Subcutaneous adipose tissue (tissue), 4 donors: ENCODE measurements around the gene RASD1. TPM values are rescaled to one million over a fixed set of nuclear protein-coding genes. Genes with fewer than 3 reads are reported as not detected.

Source experiments
- CTCF ChIP-seq: fragments of 450-650 bp; IDR thresholded peaks from one replicate; pipeline ENCODE4 v1.5.1; 2016; ENCODE audit warnings: low read depth, mild to moderate bottlenecking, control low read depth, antibody characterized with exemption, moderate library complexity
- total RNA-seq, 4 donors: library from RNA; depleted of rRNA; stranded (reverse); fragments of >200 nt; gene quantifications; one replicate each; pipeline ENCODE4 v1.1.0, GENCODE V29; 2016

Gene RASD1
- total RNA-seq, 4 donors from 2014 or later = 140 to 294 (median 198) TPM

DNA sequence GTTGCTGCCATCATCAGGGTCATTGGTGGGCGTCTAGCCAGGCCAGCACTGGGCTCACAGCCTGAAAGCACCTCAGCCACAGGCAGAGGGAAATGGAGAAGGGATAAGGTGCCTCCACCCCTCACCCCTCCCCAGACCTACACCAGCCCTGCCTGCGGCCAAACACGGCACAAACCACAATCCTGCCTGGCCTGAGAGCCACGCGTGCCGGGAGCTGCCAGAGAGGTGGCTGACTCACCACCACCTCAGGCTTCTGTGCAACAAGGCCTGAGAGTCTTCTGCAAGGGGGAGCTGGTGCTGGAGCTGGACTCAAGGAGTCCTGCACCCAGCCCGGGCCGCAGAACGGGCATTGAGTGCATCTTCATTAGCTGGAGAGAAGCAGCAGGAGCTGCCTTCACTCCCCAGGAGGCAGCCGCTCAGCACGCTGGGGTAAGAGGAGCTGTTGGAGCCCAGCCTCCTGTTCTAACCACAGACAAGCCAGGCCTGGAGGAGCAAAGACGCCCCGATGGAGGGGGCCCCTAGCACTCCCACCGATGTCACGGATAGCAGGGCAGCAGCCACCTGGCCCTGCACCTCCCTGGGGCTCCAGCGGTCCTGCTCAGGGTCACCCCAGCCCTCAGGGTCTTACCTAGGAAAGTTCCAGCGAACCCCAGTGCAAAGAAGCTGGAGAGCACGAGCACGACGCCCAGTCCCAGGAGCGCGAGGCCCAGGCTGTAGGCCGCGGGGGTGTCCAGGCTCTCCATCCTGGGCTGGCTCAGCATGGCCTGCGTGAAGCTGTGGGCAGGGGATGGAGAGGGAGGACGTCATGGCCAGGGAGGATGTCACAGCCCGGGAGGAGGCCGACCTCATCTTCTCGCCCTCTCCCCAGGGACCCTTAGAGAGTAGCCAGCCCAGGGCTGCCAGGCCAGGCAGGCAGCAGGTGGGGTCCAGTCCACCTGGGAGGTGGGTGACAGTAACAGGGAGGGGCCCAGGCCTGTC is 16.0 kb upstream of the RASD1 start:
- no peak for TF ChIP-seq CTCF

- TF ChIP-seq CTCF = no peak
These were observed 15.1 kb upstream of the RASD1 start for GRCh38 chr17:17511293-17511741.

DNA sequence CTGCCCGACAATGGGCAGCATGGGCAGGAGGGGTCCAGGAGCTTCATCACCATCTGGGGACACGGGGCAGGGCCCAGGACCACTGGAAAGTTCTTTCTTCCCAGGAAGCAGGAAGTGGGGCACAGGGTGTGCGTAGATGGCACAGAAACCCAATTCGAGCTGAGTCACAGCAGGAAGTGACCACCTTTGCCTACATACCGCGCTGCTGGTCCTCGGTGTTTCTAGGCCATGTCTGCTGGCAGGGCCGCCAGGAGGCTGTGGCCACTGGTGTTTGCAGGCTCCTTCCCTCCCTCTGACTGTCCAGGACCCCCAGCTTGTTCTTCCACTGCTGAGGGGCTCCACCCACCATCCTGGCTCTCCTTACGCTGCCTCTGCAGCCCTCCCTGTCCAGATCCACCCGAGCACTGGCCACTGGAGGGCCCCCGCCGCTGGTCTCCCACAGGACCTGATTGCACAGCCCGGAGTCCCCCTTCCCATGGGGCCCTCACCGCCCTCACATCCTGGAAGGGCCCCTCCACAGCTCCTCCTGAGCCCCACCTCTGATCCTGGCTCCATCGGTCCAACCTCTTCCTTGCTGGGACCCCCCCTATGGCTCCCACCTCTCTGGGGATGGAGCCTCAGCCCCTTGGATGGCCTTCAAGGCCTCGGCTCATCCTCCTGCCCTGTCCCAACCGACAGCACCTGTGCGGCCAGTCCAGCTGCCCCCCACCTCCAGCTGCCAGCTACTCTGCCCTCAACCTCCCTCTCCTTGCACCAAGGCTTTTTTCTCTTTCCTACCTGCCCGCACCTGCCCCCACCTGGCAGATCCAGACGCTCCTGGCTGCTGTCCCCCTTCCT is 14.5 kb upstream of the RASD1 start:
- TF ChIP-seq CTCF = no peak

DNA sequence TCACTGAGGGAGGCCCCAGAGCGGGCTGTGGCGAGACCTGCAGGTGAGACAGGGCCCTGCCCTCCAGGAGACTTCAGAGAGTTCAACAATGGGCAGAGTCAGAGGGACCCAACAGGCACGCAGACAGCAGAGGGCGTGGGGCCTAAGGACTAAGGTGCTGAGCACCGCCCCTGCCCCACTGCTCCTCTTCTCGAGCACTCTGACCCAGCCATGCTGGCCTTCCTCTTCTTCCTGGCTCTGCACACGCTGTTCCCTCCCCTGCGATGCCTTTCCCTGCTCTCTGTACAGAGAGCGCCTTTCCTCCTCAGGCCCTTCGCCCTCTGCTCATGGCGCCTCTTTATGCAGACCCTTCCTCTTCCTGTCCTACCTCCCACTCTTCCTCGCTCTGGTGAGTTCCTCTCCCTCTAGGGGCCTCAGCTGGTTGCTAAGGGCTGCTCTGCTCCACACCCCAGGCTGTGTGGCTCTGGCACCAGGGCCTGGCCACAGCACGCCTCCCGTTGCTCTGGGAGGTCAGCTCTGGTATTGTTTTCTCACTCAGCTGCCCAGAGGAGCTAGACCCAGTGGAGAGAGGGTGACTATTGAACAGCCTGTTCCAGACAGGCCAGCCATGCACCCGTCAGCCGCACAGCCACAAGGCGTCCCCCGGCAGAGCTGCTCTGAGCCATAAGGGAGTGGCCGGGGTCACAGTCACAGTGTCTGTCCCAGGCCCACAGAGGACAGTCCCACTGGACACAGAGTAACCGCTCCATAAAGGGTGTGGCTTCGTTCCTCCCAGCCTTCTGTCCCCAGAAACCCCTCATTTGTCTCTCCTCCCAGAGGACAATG is 13.6 kb upstream of the RASD1 start:
- no peak for TF ChIP-seq CTCF

- TF ChIP-seq CTCF = no peak
These were observed 12.7 kb upstream of the RASD1 start for GRCh38 chr17:17508646-17509591.

GRCh38 chr17:17508019-17508535 is 11.9 kb upstream of the RASD1 start:
- no peak for TF ChIP-seq CTCF
